HEK293 (cell line): ENCODE data around the gene METTL6.
A peak's percentile ranks its signal among the peaks of the same experiment; 100 is the strongest.

Experiments used
- CTCF ChIA-PET: fragments of 350-600 bp; formaldehyde crosslinking; extraction: SDS; loops from one replicate; lab custom pipeline; 2021; ENCODE audit warnings: antibody characterized with exemption; lab: Yijun Ruan, JAX
- POLR2A ChIA-PET: fragments of 300-600 bp; formaldehyde crosslinking; extraction: SDS; loops from one replicate; lab custom pipeline; 2020; ENCODE audit warnings: antibody characterized with exemption, inconsistent platforms; lab: Yijun Ruan, JAX
- H3K27ac ChIP-seq: fragments of 200-500 bp; sonication (Bioruptor generic); 2 replicates; pipeline ENCODE4 v1.5.1; 2014; ENCODE audit warnings: low read depth, low read length, control low read depth, inconsistent platforms; ENCODE audit errors: extremely low read depth
- H3K36me3 ChIP-seq, 2 experiments: fragments of 200-500 bp in 1 of 2; sonication (Bioruptor generic) in 1 of 2; 1 replicate in 1 of 2; 2 replicates in 1 of 2; pipeline ENCODE4 v1.5.1; 2014 to 2017; ENCODE audit warnings: inconsistent platforms in 2 of 2, low read length in 2 of 2; ENCODE audit not compliant: control insufficient read depth in 2 of 2, insufficient read depth in 1 of 2
- H3K4me1 ChIP-seq: fragments of 200-500 bp; sonication (Bioruptor generic); 2 replicates; pipeline ENCODE4 v1.5.1; 2014; ENCODE audit warnings: mild to moderate bottlenecking, low read length, inconsistent platforms; ENCODE audit not compliant: control insufficient read depth, insufficient read depth
- H3K4me3 ChIP-seq: 2 replicates; pipeline ENCODE4 v1.5.1; 2011; ENCODE audit warnings: low read depth, mild to moderate bottlenecking, control low read depth, low read length, moderate library complexity
- H3K9me3 ChIP-seq: fragments of 200-500 bp; sonication (Bioruptor generic); 2 replicates; pipeline ENCODE4 v1.5.1; 2014; ENCODE audit warnings: low read depth, low read length, inconsistent platforms; ENCODE audit not compliant: control insufficient read depth, insufficient read depth
- BCL11B ChIP-seq: fragments of 450-650 bp; formaldehyde crosslinking; IDR thresholded peaks from 2 replicates; pipeline ENCODE4 v1.5.1; 2016; ENCODE audit warnings: low read depth, missing biosample characterization, missing genetic modification characterization
- GLI2 ChIP-seq: fragments of 450-650 bp; formaldehyde crosslinking; IDR thresholded peaks from 2 replicates; pipeline ENCODE4; 2017; ENCODE audit warnings: missing biosample characterization, missing genetic modification characterization, low read depth, borderline replicate concordance
- GLIS2 ChIP-seq: fragments of 450-650 bp; formaldehyde crosslinking; IDR thresholded peaks from 2 replicates; pipeline ENCODE4 v1.5.1; 2016; ENCODE audit warnings: missing biosample characterization, missing genetic modification characterization
- OSR2 ChIP-seq: fragments of 450-650 bp; formaldehyde crosslinking; IDR thresholded peaks from 2 replicates; pipeline ENCODE4 v1.5.1; 2016; ENCODE audit warnings: missing biosample characterization, missing genetic modification characterization
- ZBTB20 ChIP-seq: fragments of 450-650 bp; formaldehyde crosslinking; IDR thresholded peaks from 2 replicates; pipeline ENCODE4 v1.5.1; 2016; ENCODE audit warnings: missing biosample characterization, missing genetic modification characterization
- ZFP41 ChIP-seq: fragments of 450-650 bp; formaldehyde crosslinking; IDR thresholded peaks from 2 replicates; pipeline ENCODE4 v1.5.1; 2016; ENCODE audit warnings: missing biosample characterization, missing genetic modification characterization, borderline replicate concordance
- ZNF155 ChIP-seq: fragments of 450-650 bp; formaldehyde crosslinking; IDR thresholded peaks from 2 replicates; pipeline ENCODE4 v1.5.1; 2016; ENCODE audit warnings: missing biosample characterization, missing genetic modification characterization
- ZNF184 ChIP-seq: fragments of 450-650 bp; IDR thresholded peaks from 2 replicates; pipeline ENCODE4 v1.5.1; 2018; ENCODE audit warnings: missing biosample characterization, mild to moderate bottlenecking, missing genetic modification characterization
- ZNF211 ChIP-seq: fragments of 450-650 bp; formaldehyde crosslinking; IDR thresholded peaks from 2 replicates; pipeline ENCODE4 v1.5.1; 2016; ENCODE audit warnings: low read depth, missing biosample characterization, missing genetic modification characterization
- ZNF423 ChIP-seq: fragments of 450-650 bp; formaldehyde crosslinking; IDR thresholded peaks from 2 replicates; pipeline ENCODE4 v1.5.1; 2016; ENCODE audit warnings: missing biosample characterization, missing genetic modification characterization
- ZNF514 ChIP-seq: fragments of 450-650 bp; formaldehyde crosslinking; IDR thresholded peaks from 2 replicates; pipeline ENCODE4 v1.5.1; 2016; ENCODE audit warnings: missing biosample characterization, missing genetic modification characterization
- ZNF518A ChIP-seq: fragments of 450-650 bp; formaldehyde crosslinking; conservative IDR thresholded peaks from 2 replicates; pipeline ENCODE4 v1.5.1; 2016; ENCODE audit warnings: low read depth, missing biosample characterization, missing genetic modification characterization
- ZNF580 ChIP-seq: fragments of 450-650 bp; formaldehyde crosslinking; IDR thresholded peaks from 2 replicates; pipeline ENCODE4 v1.5.1; 2016; ENCODE audit warnings: missing biosample characterization, missing genetic modification characterization
- ZNF600 ChIP-seq: fragments of 450-650 bp; formaldehyde crosslinking; IDR thresholded peaks from 2 replicates; pipeline ENCODE4 v1.5.1; 2016; ENCODE audit warnings: missing biosample characterization, missing genetic modification characterization
- ZNF626 ChIP-seq: fragments of 450-650 bp; sonication (Bioruptor Pico); formaldehyde crosslinking; IDR thresholded peaks from 2 replicates; pipeline ENCODE4 v1.5.1; 2018; ENCODE audit warnings: missing biosample characterization, missing genetic modification characterization, inconsistent platforms
- ZNF654 ChIP-seq: fragments of 450-650 bp; formaldehyde crosslinking; IDR thresholded peaks from 2 replicates; pipeline ENCODE4 v1.5.1; 2016; ENCODE audit warnings: low read depth, missing biosample characterization, missing genetic modification characterization
- ZNF660 ChIP-seq: fragments of 450-650 bp; IDR thresholded peaks from 2 replicates; pipeline ENCODE4 v1.5.1; 2018; ENCODE audit warnings: missing biosample characterization, mild to moderate bottlenecking, missing genetic modification characterization
- ZNF677 ChIP-seq: fragments of 450-650 bp; IDR thresholded peaks from 2 replicates; pipeline ENCODE4 v1.5.0; 2018; ENCODE audit warnings: missing biosample characterization, mild to moderate bottlenecking, missing genetic modification characterization, moderate library complexity
- ZNF701 ChIP-seq: fragments of 450-650 bp; formaldehyde crosslinking; IDR thresholded peaks from 2 replicates; pipeline ENCODE4 v1.5.1; 2016; ENCODE audit warnings: missing biosample characterization, missing genetic modification characterization
- ZNF707 ChIP-seq: fragments of 450-650 bp; formaldehyde crosslinking; IDR thresholded peaks from 2 replicates; pipeline ENCODE4 v1.5.1; 2016; ENCODE audit warnings: missing biosample characterization, missing genetic modification characterization
- ZNF747 ChIP-seq: fragments of 450-650 bp; formaldehyde crosslinking; IDR thresholded peaks from 2 replicates; pipeline ENCODE4 v1.5.1; 2016; ENCODE audit warnings: missing biosample characterization, missing genetic modification characterization
- ZSCAN23 ChIP-seq: fragments of 450-650 bp; formaldehyde crosslinking; IDR thresholded peaks from 2 replicates; pipeline ENCODE4 v1.5.1; 2016; ENCODE audit warnings: missing biosample characterization, missing genetic modification characterization
- ZXDB ChIP-seq: fragments of 450-650 bp; formaldehyde crosslinking; IDR thresholded peaks from 2 replicates; pipeline ENCODE4 v1.5.1; 2016; ENCODE audit warnings: missing biosample characterization, missing genetic modification characterization
- TF ChIP-seq, protein P1 (sequence below): fragments of 450-650 bp; formaldehyde crosslinking; IDR thresholded peaks from 2 replicates; pipeline ENCODE4 v1.5.1; 2016; ENCODE audit warnings: missing biosample characterization, missing genetic modification characterization
- TF ChIP-seq, protein P2 (sequence below): fragments of 450-650 bp; formaldehyde crosslinking; conservative IDR thresholded peaks from 2 replicates; pipeline ENCODE4 v1.5.1; 2016; ENCODE audit warnings: low read depth, missing biosample characterization, missing genetic modification characterization

Gene METTL6, protein sequence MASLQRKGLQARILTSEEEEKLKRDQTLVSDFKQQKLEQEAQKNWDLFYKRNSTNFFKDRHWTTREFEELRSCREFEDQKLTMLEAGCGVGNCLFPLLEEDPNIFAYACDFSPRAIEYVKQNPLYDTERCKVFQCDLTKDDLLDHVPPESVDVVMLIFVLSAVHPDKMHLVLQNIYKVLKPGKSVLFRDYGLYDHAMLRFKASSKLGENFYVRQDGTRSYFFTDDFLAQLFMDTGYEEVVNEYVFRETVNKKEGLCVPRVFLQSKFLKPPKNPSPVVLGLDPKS

GRCh38 chr3:15427182-15427880 lies at the start of gene METTL6, which contains the start of gene EAF1:
Gene METTL6 (minus strand): TSS chr3:15427544. CDS start chr3:15426511, 1,033 bp downstream.
Gene EAF1 (plus strand): TSS chr3:15427598. CDS start chr3:15427780, 182 bp downstream.
- CTCF ChIA-PET, result interaction anchor here (0.6 to 1.0 kb wide), 3 partner anchors 24 to 863 kb away, joined by 3 to 4 read pairs (median 3); no protein-coding TSS in a partner anchor
- POLR2A ChIA-PET, result interaction anchor here (0.5 kb wide), 1 partner anchor 106 kb away, joined by 4 read pairs; no protein-coding TSS in a partner anchor
- peaks cover 27 to 50% of the 10 kb centered on the region in 2 experiments for H3K36me3 ChIP-seq
- H3K4me3 ChIP-seq, result peak within 1 kb of the TSS; percentile 74
- peak within 1 kb of the TSS; percentile 73; the same call in 1 of the 2 replicates for H3K27ac ChIP-seq
- H3K9me3 ChIP-seq, result no peaks in the 10 kb centered on the region
- 0 out of 2 replicates have a peak, but pooled peaks cover 5% of the 10 kb centered on the region for H3K4me1 ChIP-seq
- TF ChIP-seq ZNF660 (tag by site-specific recombination) (0 out of 2 replicates have a peak, but pooled peaks have one; percentile 28), GLI2 (tag by site-specific recombination) (no peak), ZNF514 (tag by site-specific recombination) (no peak), ZNF701 (tag by site-specific recombination) (no peak), ZSCAN23 (no peak), ZNF423 (no peak), ZNF580 (peak; percentile 98), ZNF211 (no peak), ZNF184 (tag by site-specific recombination) (0 out of 2 replicates have a peak, but pooled peaks have one; percentile 52), ZNF747 (no peak), ZNF155 (tag by site-specific recombination) (no peak), ZNF626 (tag by site-specific recombination) (no peak), ZNF600 (0 out of 2 replicates have a peak, but pooled peaks have one; percentile 25), ZBTB20 (tag by site-specific recombination) (peak; percentile 56; the same call in 1 of the 2 replicates), ZXDB (tag by site-specific recombination) (peak; percentile 58), ZNF707 (no peak), GLIS2 (peak; percentile 68), ZNF518A (tag by site-specific recombination) (peak; percentile 94), ZNF654 (tag by site-specific recombination) (no peak), BCL11B (tag by site-specific recombination) (no peak), OSR2 (tag by site-specific recombination) (no peak; the same call in 1 of the 2 replicates), ZFP41 (tag by site-specific recombination) (no peak), ZNF677 (tag by site-specific recombination) (no peak)
- TF ChIP-seq, protein P1, sequence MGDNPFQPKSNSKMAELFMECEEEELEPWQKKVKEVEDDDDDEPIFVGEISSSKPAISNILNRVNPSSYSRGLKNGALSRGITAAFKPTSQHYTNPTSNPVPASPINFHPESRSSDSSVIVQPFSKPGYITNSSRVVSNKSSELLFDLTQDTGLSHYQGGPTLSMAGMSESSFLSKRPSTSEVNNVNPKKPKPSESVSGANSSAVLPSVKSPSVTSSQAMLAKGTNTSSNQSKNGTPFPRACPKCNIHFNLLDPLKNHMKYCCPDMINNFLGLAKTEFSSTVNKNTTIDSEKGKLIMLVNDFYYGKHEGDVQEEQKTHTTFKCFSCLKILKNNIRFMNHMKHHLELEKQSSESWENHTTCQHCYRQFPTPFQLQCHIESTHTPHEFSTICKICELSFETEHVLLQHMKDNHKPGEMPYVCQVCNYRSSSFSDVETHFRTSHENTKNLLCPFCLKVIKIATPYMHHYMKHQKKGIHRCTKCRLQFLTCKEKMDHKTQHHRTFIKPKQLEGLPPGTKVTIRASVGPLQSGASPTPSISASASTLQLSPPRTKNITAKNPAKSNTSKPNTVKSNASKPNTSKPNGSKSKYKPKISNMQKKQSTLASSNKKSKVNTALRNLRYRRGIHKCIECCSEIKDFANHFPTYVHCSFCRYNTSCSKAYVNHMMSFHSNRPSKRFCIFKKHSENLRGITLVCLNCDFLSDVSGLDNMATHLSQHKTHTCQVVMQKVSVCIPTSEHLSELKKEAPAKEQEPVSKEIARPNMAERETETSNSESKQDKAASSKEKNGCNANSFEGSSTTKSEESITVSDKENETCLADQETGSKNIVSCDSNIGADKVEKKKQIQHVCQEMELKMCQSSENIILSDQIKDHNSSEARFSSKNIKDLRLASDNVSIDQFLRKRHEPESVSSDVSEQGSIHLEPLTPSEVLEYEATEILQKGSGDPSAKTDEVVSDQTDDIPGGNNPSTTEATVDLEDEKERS (tag by site-specific recombination), result 0 out of 2 replicates have a peak, but pooled peaks have one; percentile 51
- TF ChIP-seq, protein P2, sequence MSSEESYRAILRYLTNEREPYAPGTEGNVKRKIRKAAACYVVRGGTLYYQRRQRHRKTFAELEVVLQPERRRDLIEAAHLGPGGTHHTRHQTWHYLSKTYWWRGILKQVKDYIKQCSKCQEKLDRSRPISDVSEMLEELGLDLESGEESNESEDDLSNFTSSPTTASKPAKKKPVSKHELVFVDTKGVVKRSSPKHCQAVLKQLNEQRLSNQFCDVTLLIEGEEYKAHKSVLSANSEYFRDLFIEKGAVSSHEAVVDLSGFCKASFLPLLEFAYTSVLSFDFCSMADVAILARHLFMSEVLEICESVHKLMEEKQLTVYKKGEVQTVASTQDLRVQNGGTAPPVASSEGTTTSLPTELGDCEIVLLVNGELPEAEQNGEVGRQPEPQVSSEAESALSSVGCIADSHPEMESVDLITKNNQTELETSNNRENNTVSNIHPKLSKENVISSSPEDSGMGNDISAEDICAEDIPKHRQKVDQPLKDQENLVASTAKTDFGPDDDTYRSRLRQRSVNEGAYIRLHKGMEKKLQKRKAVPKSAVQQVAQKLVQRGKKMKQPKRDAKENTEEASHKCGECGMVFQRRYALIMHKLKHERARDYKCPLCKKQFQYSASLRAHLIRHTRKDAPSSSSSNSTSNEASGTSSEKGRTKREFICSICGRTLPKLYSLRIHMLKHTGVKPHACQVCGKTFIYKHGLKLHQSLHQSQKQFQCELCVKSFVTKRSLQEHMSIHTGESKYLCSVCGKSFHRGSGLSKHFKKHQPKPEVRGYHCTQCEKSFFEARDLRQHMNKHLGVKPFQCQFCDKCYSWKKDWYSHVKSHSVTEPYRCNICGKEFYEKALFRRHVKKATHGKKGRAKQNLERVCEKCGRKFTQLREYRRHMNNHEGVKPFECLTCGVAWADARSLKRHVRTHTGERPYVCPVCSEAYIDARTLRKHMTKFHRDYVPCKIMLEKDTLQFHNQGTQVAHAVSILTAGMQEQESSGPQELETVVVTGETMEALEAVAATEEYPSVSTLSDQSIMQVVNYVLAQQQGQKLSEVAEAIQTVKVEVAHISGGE (tag by site-specific recombination), result peak; percentile 98
